Activated T-helper 1 cell treated with anti-CD3 and anti-CD28 coated beads, Interleukin-12 subunit alpha, Interleukin-12 subunit beta, Interleukin-2, Interleukin-4 antibody, amounts not matched to agents 30 ng/mL and 10 ng/mL and 1 ng/mL, durations not matched to agents 14 hours and 24 hours and 36 hours (primary cell): Measurements from ENCODE around the gene SPG7. TPM values are rescaled to one million over a fixed set of nuclear protein-coding genes. Genes with fewer than 3 reads are reported as not detected.
A peak's percentile ranks its signal among the peaks of the same experiment; 100 is the strongest.

Source experiments
- DNase-seq: peaks from one replicate; pipeline ENCODE4 v3.0.0; 2021; ENCODE audit warnings: low spot score
- H3K27ac Mint-ChIP-seq: one replicate; pipeline ENCODE4 v1.8.0; 2021; ENCODE audit warnings: mild to moderate bottlenecking, mixed read lengths
- H3K27me3 Mint-ChIP-seq: one replicate; pipeline ENCODE4 v1.8.0; 2022; ENCODE audit warnings: mild to moderate bottlenecking, moderate library complexity, mixed read lengths; ENCODE audit not compliant: insufficient read depth
- H3K36me3 Mint-ChIP-seq: one replicate; pipeline ENCODE4 v1.8.0; 2021; ENCODE audit warnings: low read depth, mixed read lengths
- H3K4me1 Mint-ChIP-seq: one replicate; pipeline ENCODE4 v1.8.0; 2021; ENCODE audit warnings: low read depth, mixed read lengths
- H3K4me3 Mint-ChIP-seq: one replicate; pipeline ENCODE4 v1.8.0; 2021; ENCODE audit warnings: mild to moderate bottlenecking, moderate library complexity, mixed read lengths
- H3K9me3 Mint-ChIP-seq: one replicate; pipeline ENCODE4 v1.8.0; 2021; ENCODE audit warnings: mixed read lengths
- intact Hi-C: fragments of 100-400 bp; cut with micrococcal nuclease; formaldehyde crosslinking; loops from one replicate; pipeline ENCODE4 v1.15.1; 2024
- total RNA-seq: library from RNA; stranded (reverse); gene quantifications from 2 replicates; pipeline ENCODE4 v1.2.3, GENCODE V29; 2022

SPG7 gene
- total RNA-seq, 1 donor from 2014 or later, result 106 TPM

DNA sequence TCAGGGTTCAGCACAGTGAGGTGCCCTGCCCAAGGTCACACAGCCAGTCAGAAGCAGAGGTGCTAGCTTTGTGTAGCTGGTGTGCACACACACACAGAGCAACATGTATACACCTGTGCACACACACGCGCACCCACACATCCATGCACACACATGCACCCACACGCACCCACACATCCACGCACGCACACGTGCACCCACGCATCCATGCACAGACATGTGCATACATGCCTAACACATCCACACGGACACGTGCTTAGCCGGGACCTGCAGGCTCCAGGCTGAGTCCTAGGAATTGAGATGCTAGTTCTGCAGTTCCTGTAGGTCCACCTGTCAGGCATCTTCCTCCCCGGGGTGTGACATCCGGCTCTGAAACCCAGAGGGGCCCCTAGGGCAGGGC lies 92.2 kb downstream of the SPG7 start:
- H3K27me3 Mint-ChIP-seq, result no peaks in the 10 kb centered on the region
- no peak overlapping the region for H3K4me3 Mint-ChIP-seq
- intact Hi-C loops, result no loop called here
- DNase-seq, result no peak
- no peaks in the 10 kb centered on the region for H3K36me3 Mint-ChIP-seq
- H3K27ac Mint-ChIP-seq, result no peak overlapping the region
- no peaks in the 10 kb centered on the region for H3K9me3 Mint-ChIP-seq
- H3K4me1 Mint-ChIP-seq, result peaks cover 13% of the 10 kb centered on the region

GRCh38 chr16:89600956-89601355 lies 92.8 kb downstream of the SPG7 start:
- H3K4me1 Mint-ChIP-seq, result peaks cover 13% of the 10 kb centered on the region
- no peak for DNase-seq
- intact Hi-C loops, result no loop called here
- H3K4me3 Mint-ChIP-seq, result no peak overlapping the region
- no peaks in the 10 kb centered on the region for H3K36me3 Mint-ChIP-seq
- H3K27ac Mint-ChIP-seq, result no peak overlapping the region
- H3K27me3 Mint-ChIP-seq, result no peaks in the 10 kb centered on the region
- no peaks in the 10 kb centered on the region for H3K9me3 Mint-ChIP-seq

GRCh38 chr16:89601906-89602272 lies 93.7 kb downstream of the SPG7 start:
- intact Hi-C loops, result loop anchor here (1.0 kb wide), 1 partner anchor 39 kb away; no protein-coding TSS in a partner anchor
- no peaks in the 10 kb centered on the region for H3K9me3 Mint-ChIP-seq
- H3K4me1 Mint-ChIP-seq, result peaks cover 13% of the 10 kb centered on the region
- H3K27me3 Mint-ChIP-seq, result no peaks in the 10 kb centered on the region
- H3K36me3 Mint-ChIP-seq, result no peaks in the 10 kb centered on the region
- H3K27ac Mint-ChIP-seq, result no peak overlapping the region
- no peak overlapping the region for H3K4me3 Mint-ChIP-seq
- DNase-seq, result no peak

GRCh38 chr16:89602273-89602951 lies 94.2 kb downstream of the SPG7 start:
- peak; percentile 26 for DNase-seq
- Mint-ChIP-seq H3K4me1 (peaks cover 13% of the 10 kb centered on the region), H3K36me3 (no peaks in the 10 kb centered on the region), H3K4me3 (no peak overlapping the region), H3K27me3 (no peaks in the 10 kb centered on the region), H3K9me3 (no peaks in the 10 kb centered on the region), H3K27ac (peak overlapping the region; percentile 7)
- intact Hi-C loops, result loop anchor here (1.0 kb wide), 1 partner anchor 39 kb away; no protein-coding TSS in a partner anchor

DNA sequence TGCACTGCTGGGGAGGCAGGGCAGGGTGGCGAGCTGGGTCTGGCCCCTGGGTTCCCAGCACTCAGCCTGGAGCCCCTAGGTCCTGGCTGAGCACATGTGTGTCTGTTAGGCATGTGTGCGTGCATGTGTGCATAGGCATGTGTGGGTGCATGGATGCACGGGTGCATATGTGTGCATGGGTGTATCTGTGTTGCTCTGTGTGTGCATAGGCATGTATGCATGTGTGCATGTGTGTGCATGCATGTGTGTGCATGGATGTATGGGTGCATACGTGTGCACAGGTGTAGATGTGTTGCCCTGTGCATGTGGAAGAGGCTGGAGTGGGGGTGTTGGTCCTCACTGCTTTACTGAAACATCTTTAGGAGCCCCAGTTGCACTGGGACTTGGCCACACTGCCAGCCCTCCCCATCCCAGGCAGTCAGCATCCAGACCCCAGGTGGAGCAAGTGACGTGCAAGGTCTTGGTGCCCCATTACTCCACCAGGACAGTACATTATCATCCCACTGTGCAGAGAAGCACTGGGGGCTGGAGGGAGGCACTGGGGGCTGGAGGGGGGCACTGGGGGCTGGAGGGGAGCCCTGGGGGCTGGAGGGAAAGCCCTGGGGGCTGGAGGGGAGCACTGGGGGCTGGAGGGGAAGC lies 94.9 kb downstream of the SPG7 start:
- H3K27ac Mint-ChIP-seq, result no peak overlapping the region
- no peaks in the 10 kb centered on the region for H3K36me3 Mint-ChIP-seq
- H3K9me3 Mint-ChIP-seq, result no peaks in the 10 kb centered on the region
- no peaks in the 10 kb centered on the region for H3K27me3 Mint-ChIP-seq
- intact Hi-C loops, result loop anchor here (1.0 kb wide), 1 partner anchor 38 kb away; no protein-coding TSS in a partner anchor
- no peak overlapping the region for H3K4me3 Mint-ChIP-seq
- no peak for DNase-seq
- peaks cover 13% of the 10 kb centered on the region for H3K4me1 Mint-ChIP-seq

DNA sequence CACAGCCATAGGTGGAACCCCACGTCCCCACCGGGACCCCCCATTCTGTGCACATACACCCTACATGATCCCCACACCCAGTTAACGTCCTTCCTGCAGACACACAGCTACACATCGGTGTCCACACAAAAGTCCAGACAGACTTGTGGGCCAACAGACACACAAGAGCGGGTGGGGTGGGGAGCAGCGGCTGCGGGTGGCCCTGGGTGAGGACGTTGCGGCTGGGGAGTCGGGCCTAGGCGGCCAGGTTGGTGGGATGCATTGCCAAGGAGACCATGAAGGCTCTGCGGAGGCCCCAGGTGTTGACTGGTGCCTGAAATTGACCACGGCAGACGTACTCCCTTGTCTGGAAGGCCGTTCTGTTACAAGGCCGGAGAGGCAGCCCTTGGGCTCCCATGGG lies 96.6 kb downstream of the SPG7 start:
- Mint-ChIP-seq H3K36me3 (no peaks in the 10 kb centered on the region), H3K9me3 (no peaks in the 10 kb centered on the region), H3K27ac (no peak overlapping the region), H3K4me3 (no peak overlapping the region), H3K4me1 (peaks cover 13% of the 10 kb centered on the region), H3K27me3 (no peaks in the 10 kb centered on the region)
- no peak for DNase-seq
- intact Hi-C loops, result no loop called here

GRCh38 chr16:89605186-89605970 lies 97.2 kb downstream of the SPG7 start:
- H3K9me3 Mint-ChIP-seq, result no peaks in the 10 kb centered on the region
- intact Hi-C loops, result no loop called here
- H3K27me3 Mint-ChIP-seq, result no peaks in the 10 kb centered on the region
- peaks cover 13% of the 10 kb centered on the region for H3K4me1 Mint-ChIP-seq
- H3K36me3 Mint-ChIP-seq, result no peaks in the 10 kb centered on the region
- DNase-seq, result no peak
- H3K4me3 Mint-ChIP-seq, result no peak overlapping the region
- H3K27ac Mint-ChIP-seq, result no peak overlapping the region

- Mint-ChIP-seq H3K36me3 (no peaks in the 10 kb centered on the region), H3K4me1 (peaks cover 13% of the 10 kb centered on the region), H3K27me3 (no peaks in the 10 kb centered on the region), H3K9me3 (no peaks in the 10 kb centered on the region), H3K27ac (no peak overlapping the region), H3K4me3 (no peak overlapping the region)
- intact Hi-C loops, result no loop called here
- DNase-seq, result no peak
Measured at GRCh38 chr16:89606006-89606405, 97.8 kb downstream of the SPG7 start.

Other genes with a start within 250 kb of the SPG7 start
- 176 and 179 TPM in 2 replicates for gene ANKRD11, start 17.8 kb upstream of the SPG7 start, total RNA-seq
- gene RPL13, start 52.3 kb downstream of the SPG7 start, total RNA-seq, result 2,076 and 2,133 TPM in 2 replicates
- 32.2 and 35.2 TPM in 2 replicates for gene CPNE7, start 67.4 kb downstream of the SPG7 start, total RNA-seq
- not detected in 2 replicates for gene DPEP1, start 105.2 kb downstream of the SPG7 start, total RNA-seq
- 85.7 and 87.7 TPM in 2 replicates for gene CHMP1A, start 149.3 kb downstream of the SPG7 start, total RNA-seq
- 15.1 and 16.1 TPM in 2 replicates for gene SPATA33, start 149.4 kb downstream of the SPG7 start, total RNA-seq
- gene CDK10, start 178.3 kb downstream of the SPG7 start, total RNA-seq, result 93.9 and 99.6 TPM in 2 replicates
- gene SPATA2L, start 193.3 kb downstream of the SPG7 start, total RNA-seq, result 14.1 and 15.2 TPM in 2 replicates
- 4.9 and 5.9 TPM in 2 replicates for gene VPS9D1, start 212.5 kb downstream of the SPG7 start, total RNA-seq
- gene ZNF276, start 213.1 kb downstream of the SPG7 start, total RNA-seq, result 34.2 and 36.4 TPM in 2 replicates